Activated naive CD8-positive, alpha-beta T cell (primary cell): ENCODE results near the gene HES3.

Experiments used
- H3K27ac Mint-ChIP-seq: one replicate; pipeline ENCODE4 v1.8.0; 2021; ENCODE audit warnings: mixed read lengths
- H3K27me3 Mint-ChIP-seq: one replicate; pipeline ENCODE4 v1.8.0; 2021; ENCODE audit warnings: mixed read lengths
- H3K36me3 Mint-ChIP-seq: one replicate; pipeline ENCODE4 v1.8.0; 2021; ENCODE audit warnings: mixed read lengths
- H3K4me1 Mint-ChIP-seq: one replicate; pipeline ENCODE4 v1.8.0; 2021; ENCODE audit warnings: low read depth, mixed read lengths
- H3K4me3 Mint-ChIP-seq: one replicate; pipeline ENCODE4 v1.8.0; 2021; ENCODE audit warnings: mild to moderate bottlenecking, mixed read lengths
- H3K9me3 Mint-ChIP-seq: one replicate; pipeline ENCODE4 v1.8.0; 2021; ENCODE audit warnings: low read depth, mixed read lengths

The HES3 gene

DNA sequence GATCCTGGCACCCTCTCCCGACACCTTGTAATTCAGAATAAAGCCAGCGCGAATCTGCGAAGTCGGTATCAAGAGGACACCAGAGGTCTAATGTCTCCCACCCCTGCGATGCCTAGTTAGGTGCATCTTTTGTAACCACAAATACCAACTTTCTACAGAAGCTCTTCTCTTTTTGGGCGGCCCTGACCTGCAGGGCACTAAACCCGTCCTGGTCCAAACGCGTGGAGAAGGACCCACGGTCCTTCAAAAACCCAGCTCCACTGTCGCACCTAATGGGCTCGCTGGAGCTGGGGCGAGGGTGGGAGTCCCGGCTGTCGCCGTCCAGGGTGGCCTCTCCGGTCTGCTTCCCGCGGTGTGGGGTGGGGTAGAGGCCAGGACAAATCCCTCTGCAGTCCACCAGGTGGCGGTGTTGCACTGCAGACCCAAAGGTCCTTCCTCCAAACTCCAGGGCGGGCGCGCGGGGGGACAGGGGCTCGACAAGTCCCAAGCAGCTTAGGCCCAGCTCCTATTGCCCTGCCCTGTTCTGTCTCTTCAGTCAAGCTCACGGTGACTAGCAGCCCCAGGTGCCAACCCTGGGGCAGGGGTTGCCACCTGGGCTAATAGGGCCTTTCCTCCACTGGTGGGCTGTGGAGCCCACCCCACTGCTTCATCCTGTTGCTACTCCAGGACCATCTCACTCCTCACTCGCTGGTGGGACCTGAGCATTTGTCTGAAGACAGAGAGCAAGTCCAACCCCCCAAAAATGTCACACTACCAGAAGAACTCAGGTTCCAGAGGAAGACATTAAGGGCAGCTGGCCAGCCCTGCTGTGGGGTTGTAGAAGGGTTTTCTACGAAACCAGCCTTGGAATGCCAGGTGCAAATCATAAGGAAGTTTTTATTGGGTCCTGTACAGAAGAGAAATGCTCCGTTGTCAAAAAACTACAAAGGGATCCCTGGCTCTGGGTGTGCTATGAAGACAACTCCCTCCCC lies 2.8 kb downstream of the HES3 start:
- Mint-ChIP-seq H3K27me3 (peaks cover 18% of the 10 kb centered on the region), H3K36me3 (no peaks in the 10 kb centered on the region), H3K4me3 (peak overlapping the region; percentile 73), H3K9me3 (no peaks in the 10 kb centered on the region), H3K4me1 (peaks cover 5% of the 10 kb centered on the region), H3K27ac (no peak overlapping the region)

DNA sequence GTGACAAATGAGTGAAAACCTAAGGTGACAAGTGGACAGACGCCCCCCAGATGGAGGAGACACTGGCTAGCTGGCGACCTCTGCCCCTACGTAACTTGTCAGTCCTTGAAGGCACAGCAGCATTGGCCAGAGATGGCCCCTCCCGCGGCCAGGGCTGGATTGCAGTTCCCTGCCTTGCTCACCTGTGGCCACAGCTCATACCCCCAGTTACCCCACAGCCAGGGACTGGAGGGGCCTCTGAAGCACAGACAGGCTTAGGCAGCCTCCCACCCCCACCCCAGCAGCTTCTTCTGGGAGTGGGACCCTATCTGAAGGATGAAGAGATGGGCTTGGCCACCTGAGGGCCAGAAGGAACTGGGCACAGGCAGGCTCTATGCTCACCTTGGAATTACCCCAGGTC lies 3.7 kb downstream of the HES3 start:
- H3K4me3 Mint-ChIP-seq = no peak overlapping the region
- no peak overlapping the region for H3K27ac Mint-ChIP-seq
- H3K27me3 Mint-ChIP-seq = peaks cover 20% of the 10 kb centered on the region
- no peaks in the 10 kb centered on the region for H3K36me3 Mint-ChIP-seq
- H3K4me1 Mint-ChIP-seq = peaks cover 5% of the 10 kb centered on the region
- no peaks in the 10 kb centered on the region for H3K9me3 Mint-ChIP-seq

DNA sequence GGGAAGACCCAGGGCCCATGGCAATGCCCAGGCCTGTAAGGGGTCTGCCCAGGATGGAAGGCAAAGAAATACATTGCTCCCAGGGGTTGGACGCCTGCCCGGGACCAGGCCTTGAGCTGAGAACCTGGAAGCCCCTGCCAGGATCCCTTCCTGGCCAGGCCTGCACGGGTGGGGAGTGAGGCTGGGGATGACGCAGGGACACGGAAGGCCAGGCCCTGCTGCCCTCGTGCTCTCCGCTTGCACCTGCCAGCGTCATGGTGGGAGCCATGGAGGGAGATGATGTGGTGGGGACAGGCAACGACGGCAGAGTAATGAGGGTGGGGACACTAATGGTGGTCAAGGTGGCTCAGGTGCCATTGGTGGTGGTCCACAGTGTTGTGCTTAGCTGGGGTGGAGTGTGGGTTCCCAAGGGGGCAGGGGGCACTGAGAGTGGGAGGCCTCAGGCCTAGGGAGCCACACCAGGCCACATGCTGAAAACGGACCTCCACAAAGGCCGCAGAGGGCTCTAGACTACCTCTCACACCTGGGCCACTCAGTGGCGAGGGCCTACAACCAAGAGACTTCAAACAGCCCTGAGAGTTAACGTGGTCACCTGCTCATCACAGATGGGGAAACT lies 4.3 kb downstream of the HES3 start:
- Mint-ChIP-seq H3K4me1 (peaks cover 5% of the 10 kb centered on the region), H3K27me3 (peaks cover 17% of the 10 kb centered on the region), H3K36me3 (no peaks in the 10 kb centered on the region), H3K4me3 (peak overlapping the region; percentile 35), H3K27ac (no peak overlapping the region), H3K9me3 (no peaks in the 10 kb centered on the region)

DNA sequence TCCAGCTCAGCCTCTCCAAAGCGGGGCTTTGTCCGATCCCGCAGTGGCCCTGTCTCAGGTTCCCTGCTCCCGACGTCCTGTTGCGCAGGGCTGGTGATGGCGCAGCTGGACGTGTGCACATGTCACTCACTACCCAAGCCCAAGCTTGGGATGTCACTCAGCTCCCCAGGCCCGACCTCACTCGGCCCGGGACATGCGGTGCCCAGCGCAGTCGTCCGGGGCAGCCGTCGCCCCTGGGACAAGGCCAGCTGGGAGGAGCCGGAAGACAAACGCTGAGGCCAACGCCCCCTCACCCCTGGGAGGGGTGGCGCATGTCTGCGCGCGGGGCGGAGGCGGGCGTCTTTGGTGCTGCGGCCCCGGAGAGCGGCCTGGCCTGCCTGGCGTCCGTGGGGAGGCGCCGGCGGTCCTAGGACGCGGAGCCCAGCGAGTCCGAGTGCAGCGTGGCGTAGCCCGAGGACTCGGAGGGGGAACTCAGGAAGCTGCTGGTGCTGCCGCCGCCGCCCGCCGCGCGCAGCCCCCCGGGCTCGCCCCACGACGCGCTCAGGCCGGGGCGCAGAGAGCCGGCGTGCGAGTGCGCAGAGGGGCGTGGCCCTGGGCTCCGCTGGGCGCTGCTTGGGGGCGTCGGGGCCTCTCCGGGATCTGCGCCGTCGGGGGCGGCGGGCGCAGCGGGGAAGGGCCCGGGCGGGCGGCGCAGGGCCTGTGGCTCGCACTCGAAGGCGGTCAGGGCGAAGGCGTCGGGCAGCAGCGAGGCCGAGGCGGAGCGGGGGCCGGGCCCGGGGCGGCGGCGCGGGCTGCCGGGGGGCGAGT lies 5.2 kb downstream of the HES3 start:
- H3K27me3 Mint-ChIP-seq = peaks cover 15% of the 10 kb centered on the region

DNA sequence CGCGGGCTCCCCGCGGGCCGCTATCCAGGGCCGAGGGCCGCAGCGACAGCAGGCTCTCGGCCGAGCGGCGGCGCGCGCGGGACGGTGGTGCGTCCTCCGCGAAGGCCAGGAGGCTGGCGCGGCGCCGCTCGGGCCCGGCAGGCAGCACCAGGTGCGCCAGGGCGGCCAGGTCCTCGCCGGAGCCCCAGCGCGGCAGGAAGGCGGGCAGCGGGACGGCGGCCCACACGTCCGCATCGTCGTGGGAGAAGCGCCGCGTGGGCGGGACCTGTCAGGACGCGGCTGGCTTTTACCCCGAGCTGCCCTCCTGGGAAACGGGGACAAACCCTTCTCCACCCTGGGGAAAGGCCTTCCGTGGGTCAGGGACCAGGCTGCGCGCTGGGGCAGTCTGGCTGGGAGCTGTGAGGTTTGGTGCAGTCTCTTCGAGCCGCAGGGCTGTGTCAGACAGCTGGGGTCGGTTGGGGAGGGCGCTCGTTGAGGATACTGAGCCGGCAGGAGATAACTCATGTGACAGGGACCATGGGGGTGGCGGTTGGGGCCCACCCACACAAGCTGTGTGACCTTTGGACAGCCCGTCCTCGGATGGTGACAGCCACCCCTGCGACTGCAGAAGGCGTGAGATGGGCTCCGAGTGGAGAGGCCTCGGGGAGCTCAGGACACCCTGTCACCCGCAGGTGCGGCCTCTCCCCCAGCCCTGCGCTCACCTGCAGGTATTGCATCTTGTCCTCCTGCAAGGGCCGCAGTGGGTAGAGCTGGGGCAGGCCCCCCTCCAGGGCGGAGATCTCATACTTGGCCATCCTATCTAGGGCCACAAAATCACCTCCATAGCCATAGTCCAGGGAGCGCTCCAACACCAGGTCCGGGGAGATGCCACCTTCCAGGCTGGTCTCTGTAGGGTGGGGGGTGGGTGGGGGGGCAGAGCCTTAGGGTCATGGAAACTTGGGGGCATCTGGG lies 6.0 kb downstream of the HES3 start:
- Mint-ChIP-seq H3K27me3 (peaks cover 15% of the 10 kb centered on the region), H3K36me3 (no peaks in the 10 kb centered on the region), H3K4me3 (no peak overlapping the region), H3K9me3 (no peaks in the 10 kb centered on the region), H3K27ac (no peak overlapping the region), H3K4me1 (peaks cover 5% of the 10 kb centered on the region)

More for the DNA sequence above, 5.2 kb downstream of the HES3 start:
- H3K27ac Mint-ChIP-seq = no peak overlapping the region
- no peaks in the 10 kb centered on the region for H3K36me3 Mint-ChIP-seq
- no peak overlapping the region for H3K4me3 Mint-ChIP-seq
- H3K9me3 Mint-ChIP-seq = no peaks in the 10 kb centered on the region
- peaks cover 5% of the 10 kb centered on the region for H3K4me1 Mint-ChIP-seq

DNA sequence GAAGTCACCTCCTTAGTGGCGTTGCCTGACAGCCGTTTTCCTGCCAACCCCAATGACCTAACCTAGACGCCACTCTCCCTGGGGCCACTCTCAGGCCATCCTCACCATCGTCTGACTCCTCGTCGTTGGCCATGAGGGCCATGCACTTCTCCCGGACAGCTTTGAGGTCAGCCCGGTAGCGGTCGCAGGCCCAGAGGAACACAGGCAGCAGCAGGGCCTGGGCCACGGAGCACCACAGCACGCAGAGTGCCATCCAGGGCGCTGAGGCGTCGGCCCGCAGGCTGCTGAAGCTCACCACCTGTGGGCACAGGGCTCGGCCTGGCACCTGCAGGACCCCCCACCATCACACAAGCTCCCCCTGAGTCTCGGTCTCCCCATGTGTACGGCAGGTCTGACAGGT lies 7.3 kb downstream of the HES3 start:
- peaks cover 15% of the 10 kb centered on the region for H3K27me3 Mint-ChIP-seq
- H3K4me3 Mint-ChIP-seq = no peak overlapping the region
- H3K4me1 Mint-ChIP-seq = peaks cover 5% of the 10 kb centered on the region
- H3K36me3 Mint-ChIP-seq = no peaks in the 10 kb centered on the region
- no peaks in the 10 kb centered on the region for H3K9me3 Mint-ChIP-seq
- H3K27ac Mint-ChIP-seq = no peak overlapping the region

DNA sequence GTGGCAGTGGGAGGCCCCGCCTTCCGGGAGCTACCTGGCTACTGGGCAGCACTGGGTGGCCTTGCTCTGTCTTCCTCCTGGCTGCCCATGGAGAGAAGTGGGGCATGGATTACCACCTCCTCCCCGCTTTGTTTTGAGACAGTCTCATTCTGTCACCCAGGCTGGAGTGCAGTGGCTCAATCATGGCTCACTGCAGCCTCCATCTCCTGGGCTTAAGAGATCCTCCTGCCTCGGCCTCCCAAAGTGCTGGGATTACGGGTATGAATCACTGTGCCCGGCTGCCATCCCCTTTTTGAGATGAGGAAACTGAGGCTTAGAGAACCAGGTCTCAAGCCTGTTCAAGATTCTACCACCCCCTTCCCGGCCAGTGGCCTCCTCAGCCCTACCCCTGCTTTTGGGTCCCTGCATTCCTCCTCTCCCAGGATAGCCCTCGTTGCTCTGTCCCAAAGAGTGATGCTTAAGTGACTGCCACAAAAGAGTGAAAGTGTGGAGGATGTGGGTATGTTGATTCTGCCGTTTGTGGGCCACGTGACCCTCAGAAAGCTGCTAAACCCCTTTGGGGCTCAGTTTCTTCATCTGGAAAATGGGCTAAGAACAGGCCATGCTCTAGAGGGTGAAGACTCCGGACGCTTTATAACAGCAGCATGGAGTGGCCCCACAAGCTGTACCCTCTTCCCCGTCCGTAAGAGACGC lies 7.8 kb downstream of the HES3 start:
- Mint-ChIP-seq H3K27ac (no peak overlapping the region), H3K4me3 (no peak overlapping the region), H3K27me3 (peaks cover 10% of the 10 kb centered on the region), H3K36me3 (no peaks in the 10 kb centered on the region), H3K4me1 (peaks cover 1% of the 10 kb centered on the region), H3K9me3 (no peaks in the 10 kb centered on the region)

DNA sequence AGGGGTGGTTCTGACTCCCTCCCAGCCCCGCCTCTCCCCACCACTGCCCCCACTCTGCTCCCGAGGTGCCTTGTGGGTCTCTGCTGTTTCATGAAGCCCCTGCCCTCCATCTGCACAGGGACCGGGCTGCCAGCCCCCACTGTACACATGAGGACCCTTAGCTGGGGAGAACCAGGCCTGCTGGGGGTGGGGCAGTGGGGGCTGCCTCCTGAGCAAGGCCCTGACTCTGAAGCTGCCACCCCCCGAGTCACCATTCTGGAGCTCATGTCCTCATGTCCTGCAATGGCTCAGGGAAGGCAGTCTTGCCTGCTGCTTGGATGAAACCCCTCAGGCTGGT lies 8.4 kb downstream of the HES3 start:
- Mint-ChIP-seq H3K4me3 (no peak overlapping the region), H3K36me3 (no peaks in the 10 kb centered on the region), H3K9me3 (no peaks in the 10 kb centered on the region), H3K27me3 (peaks cover 5% of the 10 kb centered on the region), H3K27ac (no peak overlapping the region), H3K4me1 (no peaks in the 10 kb centered on the region)

DNA sequence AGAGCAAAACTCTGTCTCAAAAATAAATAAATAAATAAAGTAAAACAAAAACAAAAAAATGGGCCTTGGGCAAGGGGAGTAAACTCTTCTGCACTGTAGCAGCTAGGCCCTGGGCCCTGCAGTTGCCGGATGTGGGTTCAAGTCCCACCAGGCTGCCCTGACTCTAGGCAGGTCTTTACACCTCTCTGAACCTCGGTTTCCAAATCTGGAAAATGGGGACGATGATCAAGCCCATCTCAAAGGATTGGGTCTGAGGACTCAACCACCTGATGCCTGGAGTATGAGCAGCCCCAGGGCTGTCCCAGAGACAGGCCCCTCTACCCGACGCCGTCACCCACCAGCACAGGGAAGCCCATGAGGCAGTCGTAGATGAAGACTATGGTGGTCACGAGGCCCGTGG lies 9.4 kb downstream of the HES3 start:
- H3K36me3 Mint-ChIP-seq = no peaks in the 10 kb centered on the region
- peaks cover 3% of the 10 kb centered on the region for H3K27me3 Mint-ChIP-seq
- H3K4me1 Mint-ChIP-seq = no peaks in the 10 kb centered on the region
- H3K9me3 Mint-ChIP-seq = no peaks in the 10 kb centered on the region
- no peak overlapping the region for H3K4me3 Mint-ChIP-seq
- H3K27ac Mint-ChIP-seq = no peak overlapping the region

DNA sequence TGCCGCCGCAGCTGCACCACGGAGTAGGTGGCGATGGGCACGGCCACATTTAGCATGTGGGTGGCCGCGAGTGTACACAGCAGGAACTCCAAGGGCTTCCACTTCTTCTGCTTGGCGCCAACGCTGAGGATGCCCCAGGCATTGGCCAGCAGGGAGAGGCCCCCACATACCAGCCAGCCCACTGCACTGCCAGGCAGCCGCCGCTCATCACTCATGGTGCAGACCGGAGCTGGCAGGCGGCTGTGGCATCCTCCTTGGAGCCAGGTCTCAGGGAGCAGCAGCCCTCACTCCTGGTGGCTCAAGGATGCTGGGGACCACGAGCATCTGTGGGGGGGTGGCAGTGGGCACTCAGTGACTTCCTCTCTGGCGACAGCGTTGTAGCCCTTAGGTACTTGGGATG lies 10.7 kb downstream of the HES3 start:
- Mint-ChIP-seq H3K4me1 (peaks cover 2% of the 10 kb centered on the region), H3K27me3 (peaks cover 3% of the 10 kb centered on the region), H3K4me3 (no peak overlapping the region), H3K27ac (no peak overlapping the region), H3K9me3 (no peaks in the 10 kb centered on the region), H3K36me3 (no peaks in the 10 kb centered on the region)

DNA sequence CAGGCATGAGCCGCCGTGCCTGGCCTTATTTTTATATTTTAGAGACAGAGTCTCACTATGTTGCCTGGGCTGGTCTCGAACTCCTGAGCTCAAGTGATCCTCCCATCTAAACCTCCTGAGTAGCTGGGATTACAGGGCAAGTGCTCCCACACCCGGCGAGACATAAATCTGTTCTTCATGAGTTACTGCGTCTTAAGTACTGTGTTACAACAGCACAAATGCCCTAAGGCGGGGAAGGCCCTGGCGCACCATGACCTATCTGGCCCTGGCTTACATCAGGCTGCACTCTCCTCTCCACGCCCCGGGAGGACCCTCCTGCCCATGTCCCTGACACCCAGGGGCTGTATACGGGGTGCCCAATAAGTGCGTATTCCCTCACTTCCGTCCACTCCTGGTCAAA lies 12.7 kb downstream of the HES3 start:
- Mint-ChIP-seq H3K4me3 (no peak overlapping the region), H3K27me3 (peaks cover 2% of the 10 kb centered on the region), H3K27ac (no peak overlapping the region), H3K9me3 (no peaks in the 10 kb centered on the region), H3K4me1 (peaks cover 2% of the 10 kb centered on the region), H3K36me3 (no peaks in the 10 kb centered on the region)

DNA sequence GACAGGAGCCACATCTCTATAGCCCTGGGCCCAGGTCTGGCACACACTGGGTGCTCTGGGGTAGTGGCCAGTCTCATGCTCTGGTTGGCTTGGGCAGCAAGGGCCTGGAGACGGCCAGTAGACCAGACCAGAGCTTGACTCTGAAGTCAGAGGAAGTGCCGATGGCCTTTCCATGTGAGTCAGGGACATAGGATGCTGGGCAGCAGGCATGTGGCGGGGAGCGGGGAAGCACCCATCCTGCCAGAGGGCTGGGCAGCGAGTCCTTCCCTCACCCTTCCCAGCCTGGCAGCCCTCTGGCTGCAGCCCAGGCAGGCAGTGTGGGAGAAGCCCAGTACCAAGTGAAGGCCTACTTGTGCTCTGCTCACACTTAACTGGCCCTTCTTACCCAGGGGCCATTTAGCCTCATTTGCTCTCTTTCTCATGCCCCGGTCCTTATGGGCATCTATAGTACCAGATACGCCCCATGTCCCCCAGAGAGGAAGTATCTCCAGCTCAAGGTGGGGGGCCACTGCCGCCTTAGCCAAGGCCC lies 13.6 kb downstream of the HES3 start:
- Mint-ChIP-seq H3K36me3 (no peaks in the 10 kb centered on the region), H3K27ac (no peak overlapping the region), H3K27me3 (no peaks in the 10 kb centered on the region), H3K4me3 (no peak overlapping the region), H3K9me3 (no peaks in the 10 kb centered on the region), H3K4me1 (peaks cover 4% of the 10 kb centered on the region)

DNA sequence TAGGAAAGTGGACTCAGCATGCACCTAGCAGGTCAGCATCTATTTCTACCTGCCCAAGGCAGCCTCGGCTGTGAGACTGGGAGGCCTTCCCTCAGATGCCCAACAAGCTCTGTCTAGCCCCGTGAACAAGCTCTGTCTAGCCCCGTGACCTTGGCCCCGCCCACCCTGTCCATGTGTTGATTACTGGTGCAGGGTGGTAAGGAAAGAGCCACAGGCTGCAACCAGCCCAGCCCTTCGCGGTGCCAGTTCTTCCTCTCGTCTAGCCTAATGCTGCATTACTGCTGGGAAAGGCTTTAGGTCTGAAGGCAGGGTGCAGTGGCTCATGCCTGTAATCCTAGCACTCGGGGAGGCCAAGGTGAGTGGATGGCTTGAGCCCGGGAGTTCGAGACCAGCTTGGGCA lies 14.7 kb downstream of the HES3 start:
- H3K36me3 Mint-ChIP-seq = no peaks in the 10 kb centered on the region

More for the DNA sequence above, 14.7 kb downstream of the HES3 start:
- Mint-ChIP-seq H3K4me1 (peaks cover 4% of the 10 kb centered on the region), H3K4me3 (peak overlapping the region; percentile 64), H3K27ac (no peak overlapping the region), H3K27me3 (no peaks in the 10 kb centered on the region), H3K9me3 (no peaks in the 10 kb centered on the region)
